ENCODE measurements around the gene GGNBP2.

GGNBP2 gene

GRCh38 chr17:36575028-36575427 is 30.3 kb downstream of the GGNBP2 start:
- Mint-ChIP-seq H3K4me3 (peak overlapping the region in 1 of 2 donors; percentile 31), H3K27me3 (no peaks in the 10 kb centered on the region), H3K9me3 (no peaks in the 10 kb centered on the region), H3K27ac (peak overlapping the region in 1 of 2 donors; percentile 65), H3K4me1 (peaks cover 10% of the 10 kb centered on the region)
- DNase-seq (no peak), ATAC-seq (no peak)

- Mint-ChIP-seq H3K4me3 (no peak overlapping the region), H3K9me3 (no peaks in the 10 kb centered on the region), H3K4me1 (peaks cover 10% of the 10 kb centered on the region), H3K27me3 (no peaks in the 10 kb centered on the region), H3K27ac (no peak overlapping the region)
- DNase-seq: no peak
- ATAC-seq: no peak
These were observed 32.1 kb downstream of the GGNBP2 start for GRCh38 chr17:36576793-36577192.

- ATAC-seq: no peak
- Mint-ChIP-seq H3K27me3 (no peaks in the 10 kb centered on the region), H3K9me3 (no peaks in the 10 kb centered on the region), H3K27ac (no peak overlapping the region), H3K4me1 (peaks cover 10% of the 10 kb centered on the region), H3K4me3 (no peak overlapping the region)
- no peak for DNase-seq
These were observed 34.0 kb downstream of the GGNBP2 start for GRCh38 chr17:36578671-36579070.

GRCh38 chr17:36583787-36584186 is 39.1 kb downstream of the GGNBP2 start:
- H3K4me1 Mint-ChIP-seq: no peaks in the 10 kb centered on the region
- ATAC-seq (no peak), DNase-seq (no peak)
- H3K27ac Mint-ChIP-seq: peak overlapping the region in 1 of 2 donors; percentile 19
- H3K9me3 Mint-ChIP-seq: no peaks in the 10 kb centered on the region
- H3K4me3 Mint-ChIP-seq: no peak overlapping the region
- H3K27me3 Mint-ChIP-seq: no peaks in the 10 kb centered on the region

GRCh38 chr17:36586138-36586537 is 41.4 kb downstream of the GGNBP2 start:
- DNase-seq: no peak
- no peaks in the 10 kb centered on the region for H3K27me3 Mint-ChIP-seq
- ATAC-seq: no peak
- H3K4me1 Mint-ChIP-seq: peaks cover 20% of the 10 kb centered on the region
- no peak overlapping the region for H3K27ac Mint-ChIP-seq
- no peaks in the 10 kb centered on the region for H3K9me3 Mint-ChIP-seq
- no peak overlapping the region for H3K4me3 Mint-ChIP-seq

GRCh38 chr17:36590082-36590481 is 45.4 kb downstream of the GGNBP2 start:
- Mint-ChIP-seq H3K27ac (peak overlapping the region in 1 of 2 donors; percentile 48), H3K4me1 (peaks cover 38% of the 10 kb centered on the region), H3K9me3 (no peaks in the 10 kb centered on the region), H3K4me3 (no peak overlapping the region), H3K27me3 (no peaks in the 10 kb centered on the region)
- no peak for DNase-seq
- peak; percentile 42 for ATAC-seq

GRCh38 chr17:36591434-36592315 is 47.0 kb downstream of the GGNBP2 start, which contains the start of gene DHRS11:
Gene DHRS11, plus strand, starts transcription at chr17:36591879. Its CDS starts 131 bp downstream, at chr17:36592010.
- peak; percentile 91 for ATAC-seq
- Mint-ChIP-seq H3K4me1 (peaks cover 38% of the 10 kb centered on the region), H3K4me3 (peak within 1 kb of the TSS; percentile 75 to 83), H3K27me3 (no peaks in the 10 kb centered on the region), H3K27ac (peak within 1 kb of the TSS; percentile 26 to 91), H3K9me3 (no peaks in the 10 kb centered on the region)
- DNase-seq: peak; percentile 62 to 71

GRCh38 chr17:36592316-36592715 is 47.6 kb downstream of the GGNBP2 start:
- Mint-ChIP-seq H3K4me3 (peak overlapping the region; percentile 75 to 83), H3K27me3 (no peaks in the 10 kb centered on the region), H3K4me1 (peaks cover 38% of the 10 kb centered on the region), H3K27ac (peak overlapping the region in 1 of 2 donors; percentile 80), H3K9me3 (no peaks in the 10 kb centered on the region)
- ATAC-seq (peak; percentile 25), DNase-seq (no peak)

- ATAC-seq: peak; percentile 27
- Mint-ChIP-seq H3K27me3 (no peaks in the 10 kb centered on the region), H3K4me3 (peak overlapping the region; percentile 75 to 83), H3K4me1 (peaks cover 38% of the 10 kb centered on the region), H3K27ac (peak overlapping the region in 1 of 2 donors; percentile 85), H3K9me3 (no peaks in the 10 kb centered on the region)
- no peak for DNase-seq
These were observed 48.1 kb downstream of the GGNBP2 start for GRCh38 chr17:36592716-36593321.

GRCh38 chr17:36593656-36594316 is 49.1 kb downstream of the GGNBP2 start:
- Mint-ChIP-seq H3K4me3 (no peak overlapping the region), H3K27ac (no peak overlapping the region), H3K9me3 (no peaks in the 10 kb centered on the region), H3K27me3 (no peaks in the 10 kb centered on the region), H3K4me1 (peaks cover 38% of the 10 kb centered on the region)
- DNase-seq (no peak), ATAC-seq (no peak)

GRCh38 chr17:36594626-36595401 is 50.1 kb downstream of the GGNBP2 start:
- H3K9me3 Mint-ChIP-seq: no peaks in the 10 kb centered on the region
- peaks cover 31% of the 10 kb centered on the region for H3K4me1 Mint-ChIP-seq
- ATAC-seq (no peak), DNase-seq (no peak)
- H3K27ac Mint-ChIP-seq: no peak overlapping the region
- no peak overlapping the region for H3K4me3 Mint-ChIP-seq
- H3K27me3 Mint-ChIP-seq: no peaks in the 10 kb centered on the region

GRCh38 chr17:36597226-36597625 is 52.5 kb downstream of the GGNBP2 start:
- H3K27me3 Mint-ChIP-seq: no peaks in the 10 kb centered on the region
- H3K9me3 Mint-ChIP-seq: no peaks in the 10 kb centered on the region
- DNase-seq (no peak), ATAC-seq (no peak)
- H3K4me3 Mint-ChIP-seq: no peak overlapping the region
- peaks cover 23% of the 10 kb centered on the region for H3K4me1 Mint-ChIP-seq
- no peak overlapping the region for H3K27ac Mint-ChIP-seq

GRCh38 chr17:36597866-36598777 is 53.4 kb downstream of the GGNBP2 start:
- Mint-ChIP-seq H3K9me3 (no peaks in the 10 kb centered on the region), H3K4me1 (peaks cover 14% of the 10 kb centered on the region), H3K4me3 (no peak overlapping the region), H3K27me3 (no peaks in the 10 kb centered on the region), H3K27ac (no peak overlapping the region)
- ATAC-seq (no peak), DNase-seq (no peak)

- H3K9me3 Mint-ChIP-seq: no peaks in the 10 kb centered on the region
- H3K27ac Mint-ChIP-seq: no peak overlapping the region
- peaks cover 14% of the 10 kb centered on the region for H3K4me1 Mint-ChIP-seq
- DNase-seq (no peak), ATAC-seq (no peak)
- H3K4me3 Mint-ChIP-seq: no peak overlapping the region
- H3K27me3 Mint-ChIP-seq: no peaks in the 10 kb centered on the region
These were observed 54.3 kb downstream of the GGNBP2 start for GRCh38 chr17:36598951-36599401.

Measured in stimulated activated naive CD8-positive, alpha-beta T cell treated with anti-CD3 and anti-CD28 coated beads, Interleukin-15, amount 100 ng/mL, for 72 hours (primary cell).